Epithelial cell of proximal tubule (primary cell): ENCODE data around the gene PDE7B. TPM values are rescaled to one million over a fixed set of nuclear protein-coding genes. Genes with fewer than 3 reads are reported as not detected.

ENCODE experiments used
- DNase-seq: peaks from one replicate; pipeline ENCODE4 v3.0.0-alpha.2; 2011; ENCODE audit warnings: low read depth
- H3K4me3 ChIP-seq: 2 replicates; pipeline ENCODE4 v1.5.1; 2011; ENCODE audit warnings: low read depth, mild to moderate bottlenecking, low read length
- CTCF ChIP-seq: conservative IDR thresholded peaks from 2 replicates; pipeline ENCODE4 v1.5.1; 2012; ENCODE audit warnings: low read depth, mild to moderate bottlenecking, low read length
- total RNA-seq: library from RNA; depleted of rRNA; stranded (reverse); fragments of >200 nt; gene quantifications from 2 replicates; pipeline ENCODE4 v1.2.3, GENCODE V29; 2015

Gene PDE7B
- total RNA-seq, 1 donor from 2014 or later, result 2.4 TPM

- TF ChIP-seq CTCF, result no peak
- DNase-seq, result no peak
- H3K4me3 ChIP-seq, result no peak overlapping the region
These were observed 187.7 kb downstream of the PDE7B start for GRCh38 chr6:136039185-136039584.

GRCh38 chr6:136050475-136050874 lies 199.0 kb downstream of the PDE7B start:
- no peak for DNase-seq
- TF ChIP-seq CTCF, result no peak

GRCh38 chr6:136051140-136051775 lies 199.8 kb downstream of the PDE7B start:
- TF ChIP-seq CTCF, result no peak

More at GRCh38 chr6:136050475-136050874, 199.0 kb downstream of the PDE7B start:
- no peak overlapping the region for H3K4me3 ChIP-seq

GRCh38 chr6:136052031-136052430 lies 200.5 kb downstream of the PDE7B start:
- H3K4me3 ChIP-seq, result no peak overlapping the region
- no peak for DNase-seq
- no peak for TF ChIP-seq CTCF

More at GRCh38 chr6:136051140-136051775, 199.8 kb downstream of the PDE7B start:
- no peak overlapping the region for H3K4me3 ChIP-seq
- no peak for DNase-seq

GRCh38 chr6:136058852-136059251 lies 207.4 kb downstream of the PDE7B start:
- DNase-seq, result no peak
- TF ChIP-seq CTCF, result no peak
- H3K4me3 ChIP-seq, result no peak overlapping the region

GRCh38 chr6:136059308-136059707 lies 207.8 kb downstream of the PDE7B start:
- no peak for DNase-seq
- no peak for TF ChIP-seq CTCF
- no peak overlapping the region for H3K4me3 ChIP-seq

GRCh38 chr6:136060052-136060451 lies 208.6 kb downstream of the PDE7B start:
- H3K4me3 ChIP-seq, result no peak overlapping the region
- DNase-seq, result no peak
- TF ChIP-seq CTCF, result no peak
